Calu3 (cell line): Measurements from ENCODE around the gene ARHGEF28. TPM values are rescaled to one million over a fixed set of nuclear protein-coding genes. Genes with fewer than 3 reads are reported as not detected.
A peak's percentile ranks its signal among the peaks of the same experiment; 100 is the strongest.

ENCODE experiments used
- BruUV-seq: library from RNA; stranded (reverse); fragments of 400-500 nt; replicated peaks from 2 replicates; lab custom pipeline; 2021; lab: Mats Ljungman, UMichigan
- CTCF ChIA-PET: fragments of 300-600 bp; sonication (Branson Sonifier 250); formaldehyde crosslinking; loops from one replicate; lab custom pipeline; 2022; ENCODE audit warnings: antibody characterized with exemption; lab: Charles Lee
- DNase-seq: peaks from one replicate; pipeline ENCODE4 v3.0.0; 2022
- H3K27ac Mint-ChIP-seq: one replicate; pipeline ENCODE4 v1.8.0; 2022; ENCODE audit warnings: mixed read lengths; ENCODE audit not compliant: unreplicated experiment
- H3K27me3 Mint-ChIP-seq: one replicate; pipeline ENCODE4 v1.8.0; 2022; ENCODE audit warnings: mixed read lengths; ENCODE audit not compliant: unreplicated experiment
- H3K36me3 Mint-ChIP-seq: one replicate; pipeline ENCODE4 v1.8.0; 2022; ENCODE audit warnings: mild to moderate bottlenecking, moderate library complexity, mixed read lengths; ENCODE audit not compliant: insufficient read depth, unreplicated experiment
- H3K4me1 Mint-ChIP-seq: one replicate; pipeline ENCODE4 v1.8.0; 2022; ENCODE audit warnings: mild to moderate bottlenecking, low read depth, mixed read lengths; ENCODE audit not compliant: unreplicated experiment
- H3K4me3 Mint-ChIP-seq: one replicate; pipeline ENCODE4 v1.8.0; 2022; ENCODE audit warnings: mild to moderate bottlenecking, low read depth, moderate library complexity, mixed read lengths; ENCODE audit not compliant: unreplicated experiment
- H3K9me3 Mint-ChIP-seq: one replicate; pipeline ENCODE4 v1.8.0; 2022; ENCODE audit warnings: low read depth, mixed read lengths; ENCODE audit not compliant: unreplicated experiment
- CTCF ChIP-seq: fragments of 200-600 bp; IDR thresholded peaks from one replicate; pipeline ENCODE4 v1.8.0; 2022; ENCODE audit warnings: antibody characterized with exemption; ENCODE audit not compliant: unreplicated experiment
- intact Hi-C: fragments of 100-400 bp; cut with micrococcal nuclease; formaldehyde crosslinking; loops from one replicate; pipeline ENCODE4 v1.10.0; 2022; ENCODE audit not compliant: unreplicated experiment
- total RNA-seq: library from RNA; stranded (reverse); gene quantifications from 2 replicates; pipeline ENCODE4 v1.2.3, GENCODE V29; 2022

The ARHGEF28 gene
- total RNA-seq, 1 experiment from 2014 or later: 92.0 TPM

DNA sequence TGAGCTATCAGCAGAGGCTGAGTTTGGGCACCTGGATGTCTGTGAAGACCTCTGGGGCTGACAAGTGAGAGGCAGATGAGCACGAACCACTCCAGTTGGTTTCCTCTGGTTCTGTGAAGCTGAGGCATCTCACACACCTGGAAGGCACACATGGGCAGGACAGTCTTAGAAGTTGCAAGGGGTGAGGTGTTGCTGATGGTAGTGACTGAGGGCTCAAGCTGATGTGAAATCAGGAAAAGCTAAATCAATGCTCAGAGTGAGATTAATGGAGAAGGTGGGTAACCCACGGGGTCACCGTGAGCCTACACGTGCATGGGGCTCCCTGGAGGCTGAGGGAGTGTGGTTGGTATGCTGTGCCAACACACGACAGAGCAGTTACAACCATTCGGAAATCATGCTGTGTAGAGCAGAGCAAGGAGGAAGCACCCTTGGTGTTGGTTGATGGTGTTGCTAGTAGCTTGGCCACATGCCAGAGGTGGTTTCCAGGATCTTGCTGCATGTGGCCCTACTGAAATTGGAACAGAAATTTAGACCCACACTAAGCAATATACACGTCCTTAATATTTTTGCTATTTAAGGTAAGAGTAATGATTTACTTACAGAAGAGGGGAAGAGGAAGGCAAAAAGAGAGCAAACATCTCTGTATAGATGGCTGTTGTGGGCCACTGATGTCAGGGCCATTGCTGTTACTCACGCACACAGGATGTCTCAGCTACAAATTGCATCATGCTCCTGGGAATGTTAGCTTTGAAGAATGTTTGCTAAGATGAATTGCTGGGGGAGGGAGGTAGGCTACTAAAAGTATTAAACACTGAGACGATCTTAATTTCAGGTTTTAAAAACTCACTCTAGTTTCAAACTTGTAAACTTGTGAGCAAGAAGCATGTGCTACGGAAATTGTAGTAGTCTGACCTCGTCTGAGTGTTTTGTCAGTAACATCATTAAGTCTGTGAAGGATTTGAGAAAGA is 170.5 kb downstream of the ARHGEF28 start:
- Mint-ChIP-seq H3K27me3 (no peaks in the 10 kb centered on the region), H3K9me3 (peaks cover 2% of the 10 kb centered on the region), H3K4me1 (peaks cover 54% of the 10 kb centered on the region), H3K27ac (peak overlapping the region; percentile 58), H3K4me3 (peak overlapping the region; percentile 3), H3K36me3 (peaks cover 27% of the 10 kb centered on the region)
- CTCF ChIA-PET: interaction anchor here (0.7 to 3.4 kb wide), 6 partner anchors 16 to 205 kb away, joined by 3 to 15 read pairs (median 6); no protein-coding TSS in a partner anchor
- BruUV-seq: no TSS peak
- intact Hi-C loops: loop anchor here (2.0 to 10.0 kb wide), 2 partner anchors 16 to 848 kb away; partner anchors contain the start of gene ENC1
- no peak for TF ChIP-seq CTCF
- DNase-seq: peak; percentile 84

- peak overlapping the region; percentile 58 for H3K27ac Mint-ChIP-seq
Observed at GRCh38 chr5:73797132-73797510, 171.1 kb downstream of the ARHGEF28 start.

GRCh38 chr5:73799401-73799972 is 173.5 kb downstream of the ARHGEF28 start:
- Mint-ChIP-seq H3K27me3 (no peaks in the 10 kb centered on the region), H3K36me3 (peaks cover 28% of the 10 kb centered on the region), H3K4me1 (peaks cover 33% of the 10 kb centered on the region), H3K9me3 (peaks cover 2% of the 10 kb centered on the region), H3K4me3 (no peak overlapping the region), H3K27ac (no peak overlapping the region)
- intact Hi-C loops: loop anchor here (10.0 kb wide), 1 partner anchor 845 kb away; the partner anchor contains the start of gene ENC1
- CTCF ChIA-PET: interaction anchor here (2.4 kb wide), 1 partner anchor 13 kb away, joined by 7 read pairs; no protein-coding TSS in a partner anchor
- no peak for DNase-seq
- no TSS peak for BruUV-seq
- no peak for TF ChIP-seq CTCF

More at GRCh38 chr5:73797132-73797510, 171.1 kb downstream of the ARHGEF28 start:
- BruUV-seq: TSS peak; percentile 40
- H3K4me1 Mint-ChIP-seq: peaks cover 54% of the 10 kb centered on the region
- intact Hi-C loops: loop anchor here (2.0 to 10.0 kb wide), 2 partner anchors 16 to 848 kb away; partner anchors contain the start of gene ENC1
- H3K4me3 Mint-ChIP-seq: no peak overlapping the region
- no peaks in the 10 kb centered on the region for H3K27me3 Mint-ChIP-seq
- DNase-seq: no peak
- H3K36me3 Mint-ChIP-seq: peaks cover 27% of the 10 kb centered on the region
- TF ChIP-seq CTCF: no peak
- peaks cover 2% of the 10 kb centered on the region for H3K9me3 Mint-ChIP-seq
- CTCF ChIA-PET: interaction anchor here (1.3 to 3.4 kb wide), 4 partner anchors 16 to 206 kb away, joined by 4 to 15 read pairs (median 7); no protein-coding TSS in a partner anchor

GRCh38 chr5:73801686-73802085 is 175.7 kb downstream of the ARHGEF28 start:
- peaks cover 11% of the 10 kb centered on the region for H3K4me1 Mint-ChIP-seq
- BruUV-seq: no TSS peak
- H3K9me3 Mint-ChIP-seq: peaks cover 2% of the 10 kb centered on the region
- TF ChIP-seq CTCF: no peak
- no peak overlapping the region for H3K4me3 Mint-ChIP-seq
- no peak overlapping the region for H3K27ac Mint-ChIP-seq
- no peaks in the 10 kb centered on the region for H3K27me3 Mint-ChIP-seq
- intact Hi-C loops: no loop called here
- CTCF ChIA-PET: no interaction called here
- H3K36me3 Mint-ChIP-seq: peaks cover 17% of the 10 kb centered on the region
- no peak for DNase-seq
